ENCODE measurements around the gene TPGS2.
A peak's percentile ranks its signal among the peaks of the same experiment; 100 is the strongest.

TPGS2 gene

DNA sequence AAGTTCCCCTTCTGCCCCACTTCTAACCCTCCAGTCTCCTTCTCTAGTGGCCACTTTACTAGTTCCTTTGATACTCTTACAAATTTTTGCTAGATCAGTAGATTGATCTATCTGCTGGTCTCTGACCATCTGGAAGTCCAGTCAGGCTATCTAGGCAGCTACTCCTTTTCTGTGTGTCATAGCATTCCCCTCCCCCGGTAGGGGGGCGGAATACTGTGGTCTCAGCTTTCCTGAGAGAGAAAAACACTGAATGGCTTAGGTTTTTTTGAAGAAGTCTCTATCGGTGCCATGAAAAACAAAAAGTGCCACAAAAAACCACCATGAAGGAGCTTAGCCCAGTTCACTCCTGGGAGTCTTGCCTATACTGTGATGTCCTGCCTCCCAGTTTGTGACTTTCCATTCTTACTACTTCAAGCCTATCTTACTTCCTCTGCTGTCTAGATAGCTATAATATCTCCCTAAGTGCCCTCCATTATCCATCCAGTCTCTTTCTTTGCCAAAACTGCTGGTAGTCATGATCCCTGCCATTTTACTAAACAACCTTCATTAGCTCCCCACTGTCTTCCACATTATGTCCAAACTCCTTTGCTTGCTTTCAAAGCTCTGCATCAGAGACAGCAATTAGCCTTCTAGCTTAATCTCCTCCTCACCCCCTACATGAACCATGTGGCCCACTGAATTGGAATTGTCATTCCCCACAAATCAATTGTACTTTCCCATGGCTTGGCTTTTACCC is 29.9 kb downstream of the TPGS2 start:
- Histone ChIP-seq H3K4me2 (ENCODE audit: insufficient read depth, low read length, poor library complexity, severe bottlenecking) (no peak overlapping the region), H3K4me3 (ENCODE audit: low read length in 2 of 2) (no peak overlapping the region), H3K36me3 (replicated peaks in 1 of 2; ENCODE audit: control insufficient read depth in 2 of 2, insufficient read depth in 2 of 2, low read length in 2 of 2) (peaks cover 34 to 100% of the 10 kb centered on the region in 2 donors), H2BK15ac (ENCODE audit: low read length) (no peak overlapping the region), H3K4me1 (ENCODE audit: control insufficient read depth in 2 of 2, insufficient read depth in 1 of 2, low read depth in 1 of 2, low read length in 2 of 2) (peaks cover 0 to 12% of the 10 kb centered on the region in 2 donors), H2AK5ac (ENCODE audit: low read depth, low read length) (no peak overlapping the region), H3K4ac (ENCODE audit: low read length) (no peak overlapping the region), H3K9ac (ENCODE audit: low read depth, low read length, poor library complexity) (no peak overlapping the region), H3K23ac (ENCODE audit: low read depth, low read length, poor library complexity) (no peak overlapping the region), H3K9me3 (replicated peaks in 1 of 2; ENCODE audit: control insufficient read depth in 2 of 2, insufficient read depth in 1 of 2, low read depth in 1 of 2, low read length in 2 of 2) (peaks cover 0 to 5% of the 10 kb centered on the region in 2 donors), H3K27ac (replicated peaks; ENCODE audit: low read length) (peak overlapping the region; percentile 62), H3K79me1 (ENCODE audit: low read depth, low read length) (no peaks in the 10 kb centered on the region), H3K18ac (ENCODE audit: low read length) (no peak overlapping the region), H2BK5ac (ENCODE audit: low read length) (no peak overlapping the region), H4K91ac (ENCODE audit: low read depth, low read length, poor library complexity) (no peak overlapping the region), H2BK12ac (ENCODE audit: low read length) (no peak overlapping the region), H3K27me3 (ENCODE audit: control insufficient read depth in 3 of 3, insufficient read depth in 3 of 3, low read depth in 1 of 3, low read length in 3 of 3) (no peaks in the 10 kb centered on the region), H2BK120ac (ENCODE audit: low read depth, low read length) (no peak overlapping the region), H3K14ac (ENCODE audit: low read length) (no peak overlapping the region), H2AFZ (ENCODE audit: low read length) (no peak overlapping the region), H4K8ac (ENCODE audit: low read depth, low read length) (no peak overlapping the region)
- peak; percentile 15 for DNase-seq (ENCODE audit: low spot score)
- no CpG with 5 or more reads among the region's 3 CpGs for WGBS, 2 donors (ENCODE audit: extremely low coverage in 2 of 2, insufficient read length in 2 of 2, insufficient replicate concordance in 1 of 2)

DNA sequence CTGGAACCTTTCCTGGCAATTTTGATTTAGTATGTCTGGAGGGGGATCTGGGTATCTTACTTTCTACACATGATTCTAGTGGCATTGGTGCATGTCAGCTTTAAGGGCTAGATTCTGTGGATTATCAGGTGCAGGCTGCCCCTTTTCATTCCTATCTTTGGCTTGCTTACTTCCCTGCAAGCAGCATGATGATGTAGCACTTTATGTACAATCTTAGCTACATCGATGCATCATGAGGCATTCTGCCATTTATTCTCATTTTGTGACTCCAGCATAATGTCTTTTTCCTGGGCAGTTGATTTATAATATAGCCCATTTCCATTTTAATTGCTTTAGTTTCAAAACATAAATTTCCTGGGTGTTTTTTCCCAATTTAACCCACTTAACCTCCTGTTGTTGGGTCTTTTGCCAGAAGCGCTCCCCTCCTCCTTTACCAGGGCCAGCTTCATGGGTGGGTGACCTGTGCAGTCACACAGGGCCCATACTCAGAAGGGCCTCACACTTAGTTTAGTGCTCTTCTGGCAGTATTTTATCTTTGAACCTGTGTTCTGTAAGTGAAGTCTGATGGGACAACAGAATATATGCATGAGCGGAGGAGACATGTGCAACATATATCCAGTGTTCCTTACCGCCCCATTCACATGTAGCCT is 36.0 kb downstream of the TPGS2 start:
- WGBS, 2 donors (ENCODE audit: extremely low coverage in 2 of 2, insufficient read length in 2 of 2, insufficient replicate concordance in 1 of 2): no CpG with 5 or more reads among the region's 4 CpGs
- DNase-seq (ENCODE audit: low spot score): no peak
- peaks cover 36 to 95% of the 10 kb centered on the region in 2 donors for H3K36me3 ChIP-seq (replicated peaks in 1 of 2; ENCODE audit: control insufficient read depth in 2 of 2, insufficient read depth in 2 of 2, low read length in 2 of 2)

DNA sequence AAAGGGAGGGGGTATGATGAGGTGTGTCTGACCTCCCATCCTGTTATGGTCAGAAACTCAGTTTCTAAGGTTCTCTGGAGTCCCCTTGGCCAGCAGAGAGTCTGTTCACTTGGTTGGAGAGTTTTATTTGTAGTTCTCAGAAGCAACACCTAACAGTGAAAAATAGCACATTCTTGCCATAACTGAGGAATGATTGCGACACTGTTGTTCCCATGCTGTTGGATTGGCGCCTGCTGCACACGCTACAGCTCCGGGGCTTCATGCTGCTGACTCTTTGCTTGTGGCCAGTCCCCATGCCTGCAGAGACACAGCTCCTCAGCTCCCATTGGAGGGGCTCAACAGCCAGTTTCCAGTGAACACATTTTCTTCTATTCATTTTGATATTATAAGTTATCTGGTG is 42.1 kb downstream of the TPGS2 start:
- no CpG with 5 or more reads among the region's 4 CpGs for WGBS, 2 donors (ENCODE audit: extremely low coverage in 2 of 2, insufficient read length in 2 of 2, insufficient replicate concordance in 1 of 2)
- no peaks in the 10 kb centered on the region for H3K79me1 ChIP-seq (ENCODE audit: low read depth, low read length)
- no peak overlapping the region for H4K8ac ChIP-seq (ENCODE audit: low read depth, low read length)
- H3K18ac ChIP-seq (ENCODE audit: low read length): peak overlapping the region; percentile 11
- peaks cover 0 to 15% of the 10 kb centered on the region in 2 donors for H3K9me3 ChIP-seq (replicated peaks in 1 of 2; ENCODE audit: control insufficient read depth in 2 of 2, insufficient read depth in 1 of 2, low read depth in 1 of 2, low read length in 2 of 2)
- no peak overlapping the region for H3K4me3 ChIP-seq (ENCODE audit: low read length in 2 of 2)
- no peak overlapping the region for H3K27ac ChIP-seq (replicated peaks; ENCODE audit: low read length)
- no peak overlapping the region for H2BK12ac ChIP-seq (ENCODE audit: low read length)
- H3K27me3 ChIP-seq (ENCODE audit: control insufficient read depth in 3 of 3, insufficient read depth in 3 of 3, low read depth in 1 of 3, low read length in 3 of 3): no peaks in the 10 kb centered on the region
- no peak overlapping the region for H2BK5ac ChIP-seq (ENCODE audit: low read length)
- H4K91ac ChIP-seq (ENCODE audit: low read depth, low read length, poor library complexity): no peak overlapping the region
- no peak overlapping the region for H3K9ac ChIP-seq (ENCODE audit: low read depth, low read length, poor library complexity)
- peaks cover 12 to 64% of the 10 kb centered on the region in 2 donors for H3K36me3 ChIP-seq (replicated peaks in 1 of 2; ENCODE audit: control insufficient read depth in 2 of 2, insufficient read depth in 2 of 2, low read length in 2 of 2)
- no peak overlapping the region for H3K14ac ChIP-seq (ENCODE audit: low read length)
- no peak overlapping the region for H3K4me2 ChIP-seq (ENCODE audit: insufficient read depth, low read length, poor library complexity, severe bottlenecking)
- H3K4ac ChIP-seq (ENCODE audit: low read length): no peak overlapping the region
- no peak overlapping the region for H3K23ac ChIP-seq (ENCODE audit: low read depth, low read length, poor library complexity)
- H2BK15ac ChIP-seq (ENCODE audit: low read length): no peak overlapping the region
- H2BK120ac ChIP-seq (ENCODE audit: low read depth, low read length): no peak overlapping the region
- DNase-seq (ENCODE audit: low spot score): no peak
- H3K4me1 ChIP-seq (ENCODE audit: control insufficient read depth in 2 of 2, insufficient read depth in 1 of 2, low read depth in 1 of 2, low read length in 2 of 2): peaks cover 2 to 7% of the 10 kb centered on the region in 2 donors
- no peak overlapping the region for H2AK5ac ChIP-seq (ENCODE audit: low read depth, low read length)
- H2AFZ ChIP-seq (ENCODE audit: low read length): no peak overlapping the region

More for the DNA sequence above, 36.0 kb downstream of the TPGS2 start:
- Histone ChIP-seq H3K4me1 (ENCODE audit: control insufficient read depth in 2 of 2, insufficient read depth in 1 of 2, low read depth in 1 of 2, low read length in 2 of 2) (no peaks in the 10 kb centered on the region), H2AFZ (ENCODE audit: low read length) (no peak overlapping the region), H3K4me2 (ENCODE audit: insufficient read depth, low read length, poor library complexity, severe bottlenecking) (no peak overlapping the region), H2AK5ac (ENCODE audit: low read depth, low read length) (no peak overlapping the region), H3K27me3 (ENCODE audit: control insufficient read depth in 3 of 3, insufficient read depth in 3 of 3, low read depth in 1 of 3, low read length in 3 of 3) (no peaks in the 10 kb centered on the region), H3K23ac (ENCODE audit: low read depth, low read length, poor library complexity) (no peak overlapping the region), H2BK12ac (ENCODE audit: low read length) (no peak overlapping the region), H3K18ac (ENCODE audit: low read length) (no peak overlapping the region), H2BK5ac (ENCODE audit: low read length) (no peak overlapping the region), H2BK15ac (ENCODE audit: low read length) (no peak overlapping the region), H3K27ac (replicated peaks; ENCODE audit: low read length) (no peak overlapping the region), H3K79me1 (ENCODE audit: low read depth, low read length) (no peaks in the 10 kb centered on the region), H3K4ac (ENCODE audit: low read length) (no peak overlapping the region), H3K14ac (ENCODE audit: low read length) (no peak overlapping the region), H3K9me3 (replicated peaks in 1 of 2; ENCODE audit: control insufficient read depth in 2 of 2, insufficient read depth in 1 of 2, low read depth in 1 of 2, low read length in 2 of 2) (peaks cover 0 to 15% of the 10 kb centered on the region in 2 donors), H2BK120ac (ENCODE audit: low read depth, low read length) (no peak overlapping the region), H4K8ac (ENCODE audit: low read depth, low read length) (no peak overlapping the region), H4K91ac (ENCODE audit: low read depth, low read length, poor library complexity) (no peak overlapping the region), H3K4me3 (ENCODE audit: low read length in 2 of 2) (no peak overlapping the region), H3K9ac (ENCODE audit: low read depth, low read length, poor library complexity) (no peak overlapping the region)

DNA sequence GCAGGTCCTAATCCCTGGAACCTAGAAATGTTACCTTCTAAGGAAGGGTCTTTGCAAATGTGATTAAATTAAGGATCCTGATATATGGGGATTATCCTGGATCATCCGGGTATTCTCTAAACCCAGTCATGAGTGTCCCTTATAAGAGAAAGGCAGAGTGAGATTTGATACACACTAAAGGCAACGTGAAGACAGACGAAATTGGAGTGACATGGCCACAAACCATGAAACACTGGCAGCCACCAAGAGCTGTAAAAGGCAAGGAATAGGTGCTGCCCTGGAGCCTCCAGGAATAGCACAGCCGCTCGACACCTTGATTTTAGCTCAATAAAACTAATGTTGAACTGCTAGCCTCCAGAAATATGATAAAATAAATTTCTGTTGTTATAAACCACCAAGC is 45.0 kb downstream of the TPGS2 start:
- Histone ChIP-seq H3K79me1 (ENCODE audit: low read depth, low read length) (no peaks in the 10 kb centered on the region), H3K18ac (ENCODE audit: low read length) (no peak overlapping the region), H2BK120ac (ENCODE audit: low read depth, low read length) (no peak overlapping the region), H3K4ac (ENCODE audit: low read length) (no peak overlapping the region), H3K9ac (ENCODE audit: low read depth, low read length, poor library complexity) (no peak overlapping the region), H3K14ac (ENCODE audit: low read length) (no peak overlapping the region), H4K8ac (ENCODE audit: low read depth, low read length) (no peak overlapping the region), H2AK5ac (ENCODE audit: low read depth, low read length) (no peak overlapping the region), H3K4me1 (ENCODE audit: control insufficient read depth in 2 of 2, insufficient read depth in 1 of 2, low read depth in 1 of 2, low read length in 2 of 2) (peaks cover 2 to 7% of the 10 kb centered on the region in 2 donors), H2BK5ac (ENCODE audit: low read length) (no peak overlapping the region), H2BK12ac (ENCODE audit: low read length) (no peak overlapping the region), H3K4me3 (ENCODE audit: low read length in 2 of 2) (no peak overlapping the region), H3K9me3 (replicated peaks in 1 of 2; ENCODE audit: control insufficient read depth in 2 of 2, insufficient read depth in 1 of 2, low read depth in 1 of 2, low read length in 2 of 2) (no peaks in the 10 kb centered on the region), H3K23ac (ENCODE audit: low read depth, low read length, poor library complexity) (no peak overlapping the region), H3K27me3 (ENCODE audit: control insufficient read depth in 3 of 3, insufficient read depth in 3 of 3, low read depth in 1 of 3, low read length in 3 of 3) (no peaks in the 10 kb centered on the region), H2AFZ (ENCODE audit: low read length) (no peak overlapping the region), H3K4me2 (ENCODE audit: insufficient read depth, low read length, poor library complexity, severe bottlenecking) (no peak overlapping the region), H3K36me3 (replicated peaks in 1 of 2; ENCODE audit: control insufficient read depth in 2 of 2, insufficient read depth in 2 of 2, low read length in 2 of 2) (peaks cover 9 to 62% of the 10 kb centered on the region in 2 donors), H2BK15ac (ENCODE audit: low read length) (no peak overlapping the region), H3K27ac (replicated peaks; ENCODE audit: low read length) (no peak overlapping the region), H4K91ac (ENCODE audit: low read depth, low read length, poor library complexity) (no peak overlapping the region)
- DNase-seq (ENCODE audit: low spot score): no peak
- no CpG with 5 or more reads among the region's 5 CpGs for WGBS, 2 donors (ENCODE audit: extremely low coverage in 2 of 2, insufficient read length in 2 of 2, insufficient replicate concordance in 1 of 2)

All from neuronal stem cell (in vitro differentiated cells).